ENCODE results near the gene RAB29. TPM values are rescaled to one million over a fixed set of nuclear protein-coding genes. Genes with fewer than 3 reads are reported as not detected.

RAB29 gene
- polyA plus RNA-seq, 1 of the 3 experiments (the other 2 are of a cell fraction), result 9.2 TPM

DNA sequence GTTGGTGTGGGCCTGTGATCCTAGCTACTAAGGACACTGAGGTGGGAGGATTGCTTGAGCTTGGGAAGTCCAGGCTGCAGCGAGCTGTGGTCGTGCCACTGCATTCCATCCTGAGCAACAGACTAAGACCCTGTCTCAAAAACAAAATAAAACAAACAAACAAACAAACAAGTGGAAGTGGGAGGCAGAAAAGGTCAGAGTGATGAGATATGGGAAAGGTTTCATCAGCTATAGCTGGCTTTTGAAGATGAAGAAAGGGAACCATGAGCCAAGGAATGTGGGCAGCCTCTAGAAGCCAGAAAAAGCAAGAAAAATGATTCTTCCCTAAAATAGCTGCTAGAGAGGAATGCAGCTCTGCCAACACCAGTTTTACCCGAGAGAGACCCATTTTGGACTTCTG lies 14.7 kb downstream of the RAB29 start:
- no peak for DNase-seq
- CTCF ChIA-PET, result interaction anchor here (1.3 to 1.8 kb wide), 3 partner anchors 31 to 217 kb away, joined by 3 to 7 read pairs (median 6); no protein-coding TSS in a partner anchor

DNA sequence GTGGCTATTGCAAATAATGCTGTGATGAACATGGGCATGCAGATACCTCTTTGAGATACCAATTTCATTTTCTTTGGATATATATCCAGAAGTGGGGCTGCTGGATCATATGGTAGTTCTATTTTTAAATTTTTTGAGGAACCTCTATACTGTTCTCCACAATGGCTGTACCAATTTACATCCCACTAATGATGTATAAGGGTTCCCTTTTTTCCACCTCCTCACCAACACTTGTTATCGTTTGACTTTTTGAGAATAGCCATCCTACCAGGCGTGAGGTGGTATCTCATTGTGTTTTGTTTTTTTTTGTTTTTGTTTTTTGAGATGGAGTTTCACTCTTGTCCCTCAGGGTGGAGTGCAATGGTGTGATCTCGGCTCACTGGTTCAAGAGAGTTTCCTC lies 18.7 kb downstream of the RAB29 start:
- Histone ChIP-seq H3K36me3 (replicated peaks in 1 of 2; ENCODE audit: control insufficient read depth in 1 of 2, insufficient read depth in 2 of 2, low read length in 1 of 2) (no peaks in the 10 kb centered on the region), H3K9ac (no peak overlapping the region), H3K4me2 (no peak overlapping the region), H3K27ac (ENCODE audit: low read depth in 2 of 2, low read length in 1 of 2) (no peak overlapping the region), H2AFZ (ENCODE audit: low read depth) (no peak overlapping the region), H3K9me2 (no peaks in the 10 kb centered on the region), H3K4me1 (ENCODE audit: control insufficient read depth in 1 of 2, insufficient read depth in 2 of 2, low read depth in 1 of 2, low read length in 1 of 2) (no peaks in the 10 kb centered on the region), H3K9me3 (no peaks in the 10 kb centered on the region), H4K20me1 (ENCODE audit: insufficient read depth) (no peaks in the 10 kb centered on the region), H3K27me3 (ENCODE audit: insufficient read depth) (no peaks in the 10 kb centered on the region), H3F3A (replicated peaks; ENCODE audit: insufficient read depth) (no peaks in the 10 kb centered on the region), H3K79me2 (ENCODE audit: insufficient read depth) (no peaks in the 10 kb centered on the region), H3K4me3 (ENCODE audit: low read depth in 2 of 2, low read length in 1 of 2) (no peak overlapping the region)
- ChIA-PET POLR2A (no interaction called here), CTCF (no interaction called here)
- 70% methylated on average over 3 of the region's 3 CpGs for WGBS (ENCODE audit: low lambda C conversion rate)
- DNase-seq, result no peak
- TF ChIP-seq MXI1 (IDR thresholded peaks at IDR 0.05; ENCODE audit: low read depth, low read length) (no peak), CHD2 (IDR thresholded peaks at IDR 0.05; ENCODE audit: low read length, partially characterized antibody) (no peak), FOSL2 (IDR thresholded peaks at IDR 0.05; ENCODE audit: borderline replicate concordance, low read depth) (no peak), RAD21 (IDR thresholded peaks at IDR 0.05; ENCODE audit: low read length) (no peak), SIN3A (IDR thresholded peaks at IDR 0.05; ENCODE audit: borderline replicate concordance, low read depth, low read length) (no peak), NFIC (IDR thresholded peaks at IDR 0.05; ENCODE audit: borderline replicate concordance) (no peak), GATA2 (CRISPR knock-in tag; IDR thresholded peaks at IDR 0.05) (no peak), YY1 (IDR thresholded peaks at IDR 0.05; ENCODE audit: low read depth) (no peak), FOXJ3 (CRISPR knock-in tag; IDR thresholded peaks at IDR 0.05) (no peak), TAF1 (IDR thresholded peaks at IDR 0.05; ENCODE audit: borderline replicate concordance, low read depth, low read length) (no peak), TCF12 (IDR thresholded peaks at IDR 0.05) (no peak)
- TF ChIP-seq, protein P1, sequence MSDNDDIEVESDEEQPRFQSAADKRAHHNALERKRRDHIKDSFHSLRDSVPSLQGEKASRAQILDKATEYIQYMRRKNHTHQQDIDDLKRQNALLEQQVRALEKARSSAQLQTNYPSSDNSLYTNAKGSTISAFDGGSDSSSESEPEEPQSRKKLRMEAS (IDR thresholded peaks at IDR 0.05; ENCODE audit: low read depth), result no peak
- TF ChIP-seq, protein P2, sequence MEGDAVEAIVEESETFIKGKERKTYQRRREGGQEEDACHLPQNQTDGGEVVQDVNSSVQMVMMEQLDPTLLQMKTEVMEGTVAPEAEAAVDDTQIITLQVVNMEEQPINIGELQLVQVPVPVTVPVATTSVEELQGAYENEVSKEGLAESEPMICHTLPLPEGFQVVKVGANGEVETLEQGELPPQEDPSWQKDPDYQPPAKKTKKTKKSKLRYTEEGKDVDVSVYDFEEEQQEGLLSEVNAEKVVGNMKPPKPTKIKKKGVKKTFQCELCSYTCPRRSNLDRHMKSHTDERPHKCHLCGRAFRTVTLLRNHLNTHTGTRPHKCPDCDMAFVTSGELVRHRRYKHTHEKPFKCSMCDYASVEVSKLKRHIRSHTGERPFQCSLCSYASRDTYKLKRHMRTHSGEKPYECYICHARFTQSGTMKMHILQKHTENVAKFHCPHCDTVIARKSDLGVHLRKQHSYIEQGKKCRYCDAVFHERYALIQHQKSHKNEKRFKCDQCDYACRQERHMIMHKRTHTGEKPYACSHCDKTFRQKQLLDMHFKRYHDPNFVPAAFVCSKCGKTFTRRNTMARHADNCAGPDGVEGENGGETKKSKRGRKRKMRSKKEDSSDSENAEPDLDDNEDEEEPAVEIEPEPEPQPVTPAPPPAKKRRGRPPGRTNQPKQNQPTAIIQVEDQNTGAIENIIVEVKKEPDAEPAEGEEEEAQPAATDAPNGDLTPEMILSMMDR (IDR thresholded peaks at IDR 0.05), result no peak
- TF ChIP-seq, protein P3, sequence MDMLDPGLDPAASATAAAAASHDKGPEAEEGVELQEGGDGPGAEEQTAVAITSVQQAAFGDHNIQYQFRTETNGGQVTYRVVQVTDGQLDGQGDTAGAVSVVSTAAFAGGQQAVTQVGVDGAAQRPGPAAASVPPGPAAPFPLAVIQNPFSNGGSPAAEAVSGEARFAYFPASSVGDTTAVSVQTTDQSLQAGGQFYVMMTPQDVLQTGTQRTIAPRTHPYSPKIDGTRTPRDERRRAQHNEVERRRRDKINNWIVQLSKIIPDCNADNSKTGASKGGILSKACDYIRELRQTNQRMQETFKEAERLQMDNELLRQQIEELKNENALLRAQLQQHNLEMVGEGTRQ (IDR thresholded peaks at IDR 0.05; ENCODE audit: borderline replicate concordance, low read depth, low read length), result no peak

More for the DNA sequence above, 14.7 kb downstream of the RAB29 start:
- Histone ChIP-seq H3K9ac (no peak overlapping the region), H4K20me1 (ENCODE audit: insufficient read depth) (no peaks in the 10 kb centered on the region), H3K79me2 (ENCODE audit: insufficient read depth) (no peaks in the 10 kb centered on the region), H2AFZ (ENCODE audit: low read depth) (no peak overlapping the region), H3K27me3 (ENCODE audit: insufficient read depth) (no peaks in the 10 kb centered on the region), H3K9me2 (no peaks in the 10 kb centered on the region), H3K4me2 (no peak overlapping the region), H3K4me1 (ENCODE audit: control insufficient read depth in 1 of 2, insufficient read depth in 2 of 2, low read depth in 1 of 2, low read length in 1 of 2) (no peaks in the 10 kb centered on the region), H3K27ac (ENCODE audit: low read depth in 2 of 2, low read length in 1 of 2) (no peak overlapping the region), H3K9me3 (no peaks in the 10 kb centered on the region), H3K36me3 (replicated peaks in 1 of 2; ENCODE audit: control insufficient read depth in 1 of 2, insufficient read depth in 2 of 2, low read length in 1 of 2) (no peaks in the 10 kb centered on the region), H3F3A (replicated peaks; ENCODE audit: insufficient read depth) (no peaks in the 10 kb centered on the region), H3K4me3 (ENCODE audit: low read depth in 2 of 2, low read length in 1 of 2) (no peak overlapping the region)
- POLR2A ChIA-PET, result no interaction called here
- WGBS (ENCODE audit: low lambda C conversion rate), result 84% methylated on average over 3 of the region's 3 CpGs
- TF ChIP-seq, protein P4, sequence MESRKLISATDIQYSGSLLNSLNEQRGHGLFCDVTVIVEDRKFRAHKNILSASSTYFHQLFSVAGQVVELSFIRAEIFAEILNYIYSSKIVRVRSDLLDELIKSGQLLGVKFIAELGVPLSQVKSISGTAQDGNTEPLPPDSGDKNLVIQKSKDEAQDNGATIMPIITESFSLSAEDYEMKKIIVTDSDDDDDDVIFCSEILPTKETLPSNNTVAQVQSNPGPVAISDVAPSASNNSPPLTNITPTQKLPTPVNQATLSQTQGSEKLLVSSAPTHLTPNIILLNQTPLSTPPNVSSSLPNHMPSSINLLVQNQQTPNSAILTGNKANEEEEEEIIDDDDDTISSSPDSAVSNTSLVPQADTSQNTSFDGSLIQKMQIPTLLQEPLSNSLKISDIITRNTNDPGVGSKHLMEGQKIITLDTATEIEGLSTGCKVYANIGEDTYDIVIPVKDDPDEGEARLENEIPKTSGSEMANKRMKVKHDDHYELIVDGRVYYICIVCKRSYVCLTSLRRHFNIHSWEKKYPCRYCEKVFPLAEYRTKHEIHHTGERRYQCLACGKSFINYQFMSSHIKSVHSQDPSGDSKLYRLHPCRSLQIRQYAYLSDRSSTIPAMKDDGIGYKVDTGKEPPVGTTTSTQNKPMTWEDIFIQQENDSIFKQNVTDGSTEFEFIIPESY (IDR thresholded peaks at IDR 0.05; ENCODE audit: borderline replicate concordance, low read depth), result no peak
- TF ChIP-seq YY1 (IDR thresholded peaks at IDR 0.05; ENCODE audit: low read depth) (no peak), CHD2 (IDR thresholded peaks at IDR 0.05; ENCODE audit: low read length, partially characterized antibody) (no peak), GABPA (IDR thresholded peaks at IDR 0.05; ENCODE audit: low read depth) (no peak), FOXJ3 (CRISPR knock-in tag; IDR thresholded peaks at IDR 0.05) (no peak), RAD21 (IDR thresholded peaks at IDR 0.05; ENCODE audit: low read length) (no peak), NRF1 (IDR thresholded peaks at IDR 0.05; ENCODE audit: low read depth, low read length) (no peak), FOSL2 (IDR thresholded peaks at IDR 0.05; ENCODE audit: borderline replicate concordance, low read depth) (no peak), SIN3A (IDR thresholded peaks at IDR 0.05; ENCODE audit: borderline replicate concordance, low read depth, low read length) (no peak), SMC3 (IDR thresholded peaks at IDR 0.05; ENCODE audit: low read depth, low read length) (no peak), ELF1 (IDR thresholded peaks at IDR 0.05) (no peak), EZH2phosphoT487 (IDR thresholded peaks at IDR 0.05; ENCODE audit: borderline replicate concordance, low read depth) (no peak)
- TF ChIP-seq, protein P3 (IDR thresholded peaks at IDR 0.05; ENCODE audit: borderline replicate concordance, low read depth, low read length), result no peak
- TF ChIP-seq, protein P5, sequence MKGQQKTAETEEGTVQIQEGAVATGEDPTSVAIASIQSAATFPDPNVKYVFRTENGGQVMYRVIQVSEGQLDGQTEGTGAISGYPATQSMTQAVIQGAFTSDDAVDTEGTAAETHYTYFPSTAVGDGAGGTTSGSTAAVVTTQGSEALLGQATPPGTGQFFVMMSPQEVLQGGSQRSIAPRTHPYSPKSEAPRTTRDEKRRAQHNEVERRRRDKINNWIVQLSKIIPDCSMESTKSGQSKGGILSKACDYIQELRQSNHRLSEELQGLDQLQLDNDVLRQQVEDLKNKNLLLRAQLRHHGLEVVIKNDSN (IDR thresholded peaks at IDR 0.05; ENCODE audit: borderline replicate concordance, low read depth), result no peak
